Adrenal gland (tissue), 12 donors: Measurements from ENCODE around the gene MINK1. TPM values are rescaled to one million over a fixed set of nuclear protein-coding genes. Genes with fewer than 3 reads are reported as not detected.

Experiments used
- DNase-seq, 7 donors: peaks; one replicate each; pipeline ENCODE4 v3.0.0-alpha.2; 2019 to 2020
- H3K27ac ChIP-seq, 5 donors: fragments of 200-600 bp; sonication (generic) in 4 of 5; 1 replicate in 3 of 5; 2 replicates in 2 of 5; pipeline versions ENCODE4 v1.5.1 to v1.8.0; 2016 to 2020; ENCODE audit warnings: mild to moderate bottlenecking in 1 of 5
- H3K27me3 ChIP-seq: fragments of 200-600 bp; 2 replicates; pipeline ENCODE4 v1.8.0; 2021
- H3K36me3 ChIP-seq, 2 donors: fragments of 200-600 bp; replicated peaks in 1 of 2; 1 replicate in 1 of 2; 2 replicates in 1 of 2; pipeline versions ENCODE4 v1.5.1 to v1.8.0; 2018 to 2022
- H3K4me1 ChIP-seq, 2 donors: fragments of 200-600 bp; replicated peaks in 1 of 2; 1 replicate in 1 of 2; 2 replicates in 1 of 2; pipeline versions ENCODE4 v1.5.1 to v1.8.0; 2018 to 2021
- H3K4me3 ChIP-seq, 4 donors: fragments of 200-600 bp; sonication (generic) in 3 of 4; one replicate each; pipeline ENCODE4 v1.5.1; 2016 to 2018
- H3K9me3 ChIP-seq, 3 donors: fragments of 200-600 bp; sonication (generic) in 1 of 3; replicated peaks in 1 of 3; 1 replicate in 2 of 3; 2 replicates in 1 of 3; pipeline versions ENCODE4 v1.5.1 to v1.8.0; 2016 to 2021
- CTCF ChIP-seq, 6 experiments: fragments of 450-650 bp in 4 of 6; fragments of 200-600 bp in 2 of 6; sonication (generic) in 1 of 6; IDR thresholded peaks; 1 replicate in 5 of 6; 2 replicates in 1 of 6; pipeline versions ENCODE4 v1.5.1 to v1.8.0; 2016 to 2021; ENCODE audit warnings: antibody characterized with exemption in 6 of 6, mild to moderate bottlenecking in 2 of 6, moderate library complexity in 1 of 6
- POLR2A ChIP-seq, 2 donors: fragments of 450-650 bp; IDR thresholded peaks; one replicate each; pipeline ENCODE4 v1.6.1; 2017; ENCODE audit warnings: antibody characterized with exemption in 2 of 2, mild to moderate bottlenecking in 2 of 2, moderate library complexity in 1 of 2
- WGBS, 4 donors: extraction: QIAGEN DNeasy Blood & Tissue Kit in 2 of 4; methylation state at CpG; one replicate each; pipeline versions ENCODE4 v1.1.5 to v1.1.7; 2013 to 2017; 5-methylcytosine and 5-hydroxymethylcytosine counted together
- intact Hi-C, 2 donors: fragments of 100-400 bp; cut with DNase I; formaldehyde crosslinking; loops; one replicate each; pipeline versions ENCODE4 v1.14.1 to v1.15.0; 2022 to 2023
- polyA plus RNA-seq, 3 donors: library from polyadenylated mRNA; stranded (reverse); fragments of 200-250 nt in 2 of 3; fragments of 350-450 nt in 1 of 3; fragmentation: Illumina TruSeq in 1 of 3; extraction: RNeasy Lipid Tissue Mini Kit (QIAGEN cat#74804) in 1 of 3; gene quantifications; one replicate each; pipeline ENCODE4 v1.2.3, GENCODE V29; 2013 to 2014
- total RNA-seq, 9 donors: library from RNA; depleted of rRNA in 4 of 9; stranded (reverse); fragments of >200 nt in 4 of 9; fragments of 120-200 nt in 1 of 9; fragmentation: NEBNext Ultra II Directional in 1 of 9; extraction: Animal tissue kit (Norgen Biotek cat#: 25700) in 1 of 9; gene quantifications; one replicate each; pipeline versions ENCODE4 v1.1.0 to v1.2.4, GENCODE V29; 2013 to 2023
- donor health status: healthy with polysubstance abuse.
- donor health status: Bipolar disorder and iron deficiency.
- donor health status: DM: yes; HTN: yes; CAD: no.
- donor health status: DM: no; HTN: no; CAD: no.
- donor health status: DM: no; HTN: no; CAD: no.
- donor health status: DM: yes; HTN: yes; CAD: no.

MINK1 gene
- total and polyA plus RNA-seq, 12 donors = 21.5 to 135 (median 50.4) TPM

GRCh38 chr17:4800462-4801196, 32.5 kb upstream of the MINK1 start:
- Histone ChIP-seq H3K27me3 (no peaks in the 10 kb centered on the region), H3K36me3 (peaks cover 0 to 21% of the 10 kb centered on the region in 2 donors), H3K4me3 (no peak overlapping the region), H3K9me3 (no peaks in the 10 kb centered on the region), H3K4me1 (peaks cover 6 to 8% of the 10 kb centered on the region in 2 donors), H3K27ac (no peak overlapping the region)
- DNase-seq = no peak
- no peak for TF ChIP-seq CTCF (IDR thresholded peaks at IDR 0.05)
- TF ChIP-seq POLR2A (IDR thresholded peaks at IDR 0.05) = no peak
- 76 to 83% (median 80%) methylated on average over 10 of the region's 10 CpGs for WGBS, 4 donors
- intact Hi-C loops = no loop called here

GRCh38 chr17:4802228-4802627, 30.9 kb upstream of the MINK1 start, which contains the start of gene C17orf114:
Gene C17orf114, minus strand, starts transcription at chr17:4802328.
- no peaks in the 10 kb centered on the region for H3K27me3 ChIP-seq
- intact Hi-C loops = no loop called here
- peaks cover 0 to 21% of the 10 kb centered on the region in 2 donors for H3K36me3 ChIP-seq
- no peak for DNase-seq
- TF ChIP-seq CTCF (IDR thresholded peaks at IDR 0.05) = no peak
- no peak for TF ChIP-seq POLR2A (IDR thresholded peaks at IDR 0.05)
- WGBS, 4 donors = 81 to 87% (median 83%) methylated on average over 8 to 9 of the region's 9 CpGs
- H3K4me3 ChIP-seq = no peak within 1 kb of the TSS
- no peak within 1 kb of the TSS for H3K27ac ChIP-seq
- no peaks in the 10 kb centered on the region for H3K9me3 ChIP-seq
- peaks cover 1 to 7% of the 10 kb centered on the region in 2 donors for H3K4me1 ChIP-seq

- H3K27ac ChIP-seq = peak overlapping the region in 1 of 5 donors; percentile 79
- peaks cover 11 to 19% of the 10 kb centered on the region in 2 donors for H3K4me1 ChIP-seq
- 3 to 20% (median 6%) methylated on average over 6 to 16 of the region's 16 CpGs for WGBS, 4 donors
- TF ChIP-seq CTCF (IDR thresholded peaks at IDR 0.05) (no peak), POLR2A (IDR thresholded peaks at IDR 0.05) (no peak)
- intact Hi-C loops = loop anchor here in 1 of 2 donors (5.0 kb wide), 1 partner anchor 76 kb away; no protein-coding TSS in a partner anchor
- no peaks in the 10 kb centered on the region for H3K27me3 ChIP-seq
- no peaks in the 10 kb centered on the region for H3K36me3 ChIP-seq
- H3K9me3 ChIP-seq = no peaks in the 10 kb centered on the region
- peak overlapping the region in 2 of 4 donors; percentile 52 to 70 for H3K4me3 ChIP-seq
- DNase-seq = no peak
Measured at GRCh38 chr17:4806456-4806776, 26.7 kb upstream of the MINK1 start.

- H3K4me3 ChIP-seq = peak within 1 kb of the TSS; percentile 18 to 70 (median 40)
- no peaks in the 10 kb centered on the region for H3K27me3 ChIP-seq
- no peaks in the 10 kb centered on the region for H3K36me3 ChIP-seq
- peak within 1 kb of the TSS in 3 of 5 donors; percentile 23 to 79 (median 57) for H3K27ac ChIP-seq
- DNase-seq = peak; percentile 79 to 91 (median 84)
- WGBS, 4 donors = 1 to 11% (median 1%) methylated on average over 4 to 106 of the region's 106 CpGs; no CpG with 5 or more reads in 1 of the 4 donors
- H3K9me3 ChIP-seq = no peaks in the 10 kb centered on the region
- peak in 1 of 6 experiments; percentile 24 for TF ChIP-seq CTCF (IDR thresholded peaks at IDR 0.05)
- TF ChIP-seq POLR2A (IDR thresholded peaks at IDR 0.05) = peak in 1 of 2 donors; percentile 27
- intact Hi-C loops = loop anchor here in 1 of 2 donors (5.0 kb wide), 1 partner anchor 75 kb away; no protein-coding TSS in a partner anchor
- peaks cover 11 to 19% of the 10 kb centered on the region in 2 donors for H3K4me1 ChIP-seq
Measured at GRCh38 chr17:4806777-4807604, 26.1 kb upstream of the MINK1 start, which contains the start of gene PLD2. Gene PLD2, plus strand, starts transcription at chr17:4807152. Its CDS starts 621 bp downstream, at chr17:4807773.
